Omental fat pad (tissue), 4 donors: Measurements from ENCODE around the gene TEX22. TPM values are rescaled to one million over a fixed set of nuclear protein-coding genes. Genes with fewer than 3 reads are reported as not detected.

Experiments
- ATAC-seq: fragments of 150-250 bp; one replicate; pipeline ENCODE4 v1.9.1; 2016; ENCODE audit warnings: mild to moderate bottlenecking, moderate library complexity; ENCODE audit not compliant: low FRiP score
- DNase-seq: peaks from one replicate; pipeline ENCODE4 v3.0.0-alpha.2; 2019; ENCODE audit warnings: low spot score
- total RNA-seq, 4 donors: library from RNA; depleted of rRNA; stranded (reverse); fragments of >200 nt; gene quantifications; one replicate each; pipeline ENCODE4 v1.1.0, GENCODE V29; 2016
- TF ChIP-seq, protein P1 (sequence below), 3 donors: fragments of 450-650 bp; IDR thresholded peaks; one replicate each; pipeline ENCODE4 v1.5.1; 2016 to 2017; ENCODE audit warnings: antibody characterized with exemption in 3 of 3, mild to moderate bottlenecking in 3 of 3, moderate library complexity in 2 of 3

Gene TEX22
- total RNA-seq, 4 donors from 2014 or later, result 0.24 to 0.47 TPM; not detected in 2

DNA sequence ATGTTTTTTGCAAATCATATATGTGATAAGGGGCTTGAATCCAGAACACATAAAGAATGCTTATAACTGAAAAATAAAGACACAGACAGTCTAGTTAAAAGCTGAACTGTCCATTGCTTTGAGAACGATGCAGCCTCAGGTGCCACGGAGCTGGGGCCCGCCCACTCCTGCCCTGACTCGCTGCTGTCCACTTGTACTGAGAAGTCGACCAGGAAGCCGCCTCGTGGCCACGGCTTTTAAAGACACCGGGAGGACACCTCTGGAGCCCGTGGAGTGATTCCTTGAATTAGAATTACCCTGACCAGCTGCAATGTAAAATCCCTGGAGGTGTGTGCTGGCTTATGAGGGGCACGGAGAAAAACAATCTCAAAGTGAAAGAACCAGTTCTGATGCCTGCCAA, 23.9 kb upstream of the TEX22 start:
- TF ChIP-seq, protein P1, sequence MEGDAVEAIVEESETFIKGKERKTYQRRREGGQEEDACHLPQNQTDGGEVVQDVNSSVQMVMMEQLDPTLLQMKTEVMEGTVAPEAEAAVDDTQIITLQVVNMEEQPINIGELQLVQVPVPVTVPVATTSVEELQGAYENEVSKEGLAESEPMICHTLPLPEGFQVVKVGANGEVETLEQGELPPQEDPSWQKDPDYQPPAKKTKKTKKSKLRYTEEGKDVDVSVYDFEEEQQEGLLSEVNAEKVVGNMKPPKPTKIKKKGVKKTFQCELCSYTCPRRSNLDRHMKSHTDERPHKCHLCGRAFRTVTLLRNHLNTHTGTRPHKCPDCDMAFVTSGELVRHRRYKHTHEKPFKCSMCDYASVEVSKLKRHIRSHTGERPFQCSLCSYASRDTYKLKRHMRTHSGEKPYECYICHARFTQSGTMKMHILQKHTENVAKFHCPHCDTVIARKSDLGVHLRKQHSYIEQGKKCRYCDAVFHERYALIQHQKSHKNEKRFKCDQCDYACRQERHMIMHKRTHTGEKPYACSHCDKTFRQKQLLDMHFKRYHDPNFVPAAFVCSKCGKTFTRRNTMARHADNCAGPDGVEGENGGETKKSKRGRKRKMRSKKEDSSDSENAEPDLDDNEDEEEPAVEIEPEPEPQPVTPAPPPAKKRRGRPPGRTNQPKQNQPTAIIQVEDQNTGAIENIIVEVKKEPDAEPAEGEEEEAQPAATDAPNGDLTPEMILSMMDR (IDR thresholded peaks at IDR 0.05), result no peak
- DNase-seq, result no peak
- ATAC-seq, result no peak

DNA sequence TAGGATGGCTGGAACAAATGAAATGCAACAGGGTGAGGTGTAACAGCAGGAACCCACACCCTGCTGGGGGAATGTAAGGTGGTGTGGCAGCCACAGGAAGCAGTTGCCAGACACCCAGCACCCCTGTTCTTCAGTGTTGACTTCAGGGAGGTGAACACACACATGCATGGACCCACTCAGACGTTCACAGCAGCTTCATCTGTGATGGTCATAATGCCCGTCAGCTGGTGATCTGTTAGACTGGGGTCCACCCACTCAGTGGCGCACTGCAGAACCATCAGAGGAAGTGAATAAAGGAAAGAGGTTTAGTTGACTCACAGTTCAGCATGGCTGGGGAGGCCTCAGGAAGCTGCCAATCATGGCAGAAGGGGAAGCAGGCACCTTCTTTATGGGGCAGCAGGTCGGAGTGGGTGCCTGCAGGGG, 22.7 kb upstream of the TEX22 start:
- no peak for DNase-seq
- TF ChIP-seq, protein P1 (IDR thresholded peaks at IDR 0.05), result no peak
- ATAC-seq, result no peak

DNA sequence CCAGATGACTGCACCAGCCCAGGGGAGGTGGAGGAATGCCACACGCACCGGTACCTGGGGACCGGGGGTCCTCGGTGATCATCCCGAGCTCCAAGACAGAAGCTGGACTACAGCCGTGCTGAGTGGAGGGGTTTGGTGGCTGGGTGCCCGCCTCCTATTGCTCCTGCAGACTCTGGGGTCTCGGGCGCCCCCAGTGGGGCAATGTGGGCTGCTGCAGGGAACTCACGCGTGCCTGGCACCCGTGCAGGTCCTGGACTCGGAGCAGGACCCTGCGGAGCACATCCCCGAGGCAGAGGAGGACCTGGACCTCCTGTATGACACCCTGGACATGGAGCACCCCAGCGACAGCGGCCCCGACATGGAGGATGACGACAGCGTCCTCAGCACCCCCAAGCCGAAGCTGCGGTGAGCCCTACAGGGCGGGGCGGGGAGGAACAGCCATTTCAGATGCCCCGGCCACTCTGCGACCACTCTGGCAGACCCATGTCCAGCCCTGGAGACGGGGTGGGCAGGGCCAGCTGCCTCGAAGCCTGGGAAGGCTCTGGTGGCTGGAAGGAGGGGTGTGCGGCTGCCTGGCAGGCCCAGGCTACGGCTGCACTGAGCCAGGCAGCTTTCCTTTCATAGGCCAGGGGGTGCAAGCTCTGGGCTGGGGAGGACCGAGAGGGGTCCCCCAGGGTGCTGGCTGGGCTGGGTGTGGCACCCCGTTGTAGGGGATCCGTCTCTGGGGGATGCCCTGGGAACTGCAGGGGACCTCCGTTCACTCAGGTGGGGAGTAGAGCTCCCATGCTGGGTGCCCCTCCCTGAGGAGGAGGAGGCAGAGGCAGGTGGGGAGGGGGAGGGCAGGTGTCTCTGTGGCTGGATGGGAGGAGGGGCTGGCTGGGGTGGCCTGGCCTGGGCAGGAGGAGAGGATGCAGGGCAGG, 21.6 kb upstream of the TEX22 start:
- TF ChIP-seq, protein P1 (IDR thresholded peaks at IDR 0.05), result no peak
- no peak for ATAC-seq
- DNase-seq, result no peak

DNA sequence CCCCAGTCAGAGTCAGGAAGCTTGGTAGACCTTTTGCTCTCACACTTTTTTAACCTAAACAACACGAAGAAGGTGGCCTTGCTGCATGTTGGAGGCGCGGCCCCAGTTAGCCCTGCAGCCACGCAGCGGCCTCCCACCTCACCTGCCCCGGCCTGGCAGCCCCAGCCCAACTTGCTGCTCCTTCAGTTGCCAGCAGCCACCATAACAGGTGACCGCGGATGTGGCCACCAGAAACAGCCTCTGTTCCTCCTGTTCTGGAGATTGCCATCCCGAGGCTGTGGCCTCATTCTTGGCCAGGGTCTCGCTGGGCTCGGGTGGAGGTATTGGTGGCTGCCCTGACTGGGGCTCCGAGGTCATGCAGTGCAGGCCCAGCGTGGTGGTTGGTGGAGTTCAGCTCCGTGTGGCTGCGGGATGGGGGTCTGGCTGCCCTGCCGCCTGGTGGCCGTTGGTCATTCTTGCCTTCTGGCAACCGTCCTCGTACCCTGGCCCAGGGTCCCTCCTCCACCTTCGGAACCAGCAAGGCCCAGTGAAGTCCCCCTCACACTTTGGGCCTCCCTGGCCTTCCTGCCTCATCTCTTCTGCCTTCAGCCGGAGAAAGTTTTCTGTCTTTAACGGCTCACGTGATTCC, 20.7 kb upstream of the TEX22 start:
- DNase-seq (no peak), ATAC-seq (no peak)
- TF ChIP-seq, protein P1 (IDR thresholded peaks at IDR 0.05), result no peak

DNA sequence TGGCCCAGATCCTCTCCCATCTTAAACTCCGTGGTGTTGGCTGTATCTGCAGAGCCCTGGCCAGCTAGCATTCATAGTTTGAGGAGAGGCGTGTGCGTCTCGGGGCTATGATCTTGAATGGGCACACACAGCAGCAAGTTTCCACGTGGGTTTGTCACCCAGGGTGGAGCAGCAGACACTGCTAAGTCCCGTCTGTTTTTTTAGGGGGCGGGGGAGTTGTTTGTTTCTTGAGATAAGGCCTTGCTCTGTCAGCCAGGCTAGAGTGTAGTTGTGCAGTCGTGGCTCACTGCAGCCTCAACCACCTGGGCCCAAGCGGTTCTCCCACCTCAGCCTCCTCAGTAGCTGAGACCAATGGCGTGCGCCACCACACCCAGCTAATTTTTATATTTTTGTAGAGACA, 20.1 kb upstream of the TEX22 start:
- ATAC-seq (no peak), DNase-seq (no peak)
- TF ChIP-seq, protein P1 (IDR thresholded peaks at IDR 0.05), result no peak

DNA sequence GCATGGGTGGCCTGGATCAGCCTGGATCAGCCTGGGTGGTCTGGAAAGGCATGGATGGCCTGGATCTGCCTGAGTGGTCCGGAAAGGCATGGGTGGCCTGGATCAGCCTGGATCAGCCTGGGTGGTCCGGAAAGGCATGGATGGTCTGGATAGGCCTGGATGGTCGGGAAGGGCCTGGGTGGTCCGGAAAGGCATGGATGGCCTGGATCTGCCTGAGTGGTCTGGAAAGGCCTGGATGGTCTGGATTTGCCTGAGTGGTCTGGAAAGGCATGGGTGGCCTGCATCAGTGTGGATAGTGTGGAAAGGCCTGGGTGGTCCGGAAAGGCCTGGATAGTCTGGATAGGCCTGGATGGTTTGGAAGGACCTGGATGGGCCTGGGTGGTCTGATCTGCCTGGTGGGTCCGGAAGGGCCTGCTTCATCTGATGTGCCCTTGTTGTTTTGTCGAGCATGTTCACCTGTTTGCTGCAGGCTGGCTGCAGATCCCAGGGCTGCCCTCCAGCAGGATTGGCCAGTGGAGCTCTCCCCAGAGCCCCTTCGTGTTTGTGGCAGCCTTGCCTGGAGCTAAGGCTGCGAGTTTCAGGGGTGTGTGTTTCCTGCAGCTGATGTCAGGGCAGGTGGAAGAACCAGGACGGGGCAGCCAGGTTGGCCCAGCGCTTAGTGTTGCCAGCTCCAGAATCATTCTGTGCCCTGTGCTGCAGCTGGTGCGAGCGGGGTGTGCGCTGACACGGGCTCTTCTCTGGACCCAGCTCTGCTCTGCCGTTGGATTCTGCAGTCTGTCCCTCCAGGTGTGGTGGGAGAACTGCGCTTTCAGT, 19.3 kb upstream of the TEX22 start:
- ATAC-seq (no peak), DNase-seq (no peak)
- TF ChIP-seq, protein P1 (IDR thresholded peaks at IDR 0.05), result no peak
